Measurements from ENCODE around the gene SPTBN4.

DNA sequence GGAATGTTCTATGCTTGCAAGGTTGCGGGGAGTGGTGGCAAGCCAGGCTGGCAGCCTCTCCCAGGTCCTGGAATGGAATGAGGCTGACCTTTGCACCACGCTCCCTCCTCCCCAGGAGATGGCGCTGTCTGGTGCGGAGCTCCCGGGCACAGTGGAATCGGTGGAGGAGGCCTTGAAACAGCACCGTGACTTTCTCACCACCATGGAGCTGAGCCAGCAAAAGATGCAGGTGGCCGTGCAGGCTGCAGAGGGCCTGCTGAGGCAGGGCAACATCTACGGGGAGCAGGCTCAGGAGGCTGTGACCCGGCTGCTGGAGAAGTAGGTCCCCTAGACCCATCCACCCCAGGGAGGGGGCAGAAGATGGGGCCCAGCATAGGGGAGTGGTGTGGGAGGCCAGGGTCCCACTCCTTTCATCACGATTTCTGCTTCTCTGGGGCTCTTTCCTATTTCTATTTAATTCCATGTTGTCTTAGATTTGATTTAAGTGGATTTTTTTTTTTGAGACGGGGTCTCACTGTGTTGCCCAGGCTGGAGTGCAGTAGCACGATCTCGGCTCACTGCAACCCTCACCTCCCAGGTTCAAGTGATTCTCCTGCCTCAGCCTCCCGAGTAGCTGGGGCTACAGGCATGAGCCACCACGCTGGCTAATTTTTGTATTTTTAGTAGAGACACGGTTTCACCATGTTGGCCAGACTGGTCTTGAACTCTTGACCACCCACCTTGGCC lies 56.7 kb downstream of the SPTBN4 start:
- TF ChIP-seq CTCF (IDR thresholded peaks at IDR 0.05; ENCODE audit: insufficient read depth, low read length, poor library complexity, severe bottlenecking) (peak; percentile 46), EZH2phosphoT487 (conservative IDR thresholded peaks at IDR 0.05; ENCODE audit: low read length) (no peak)

Data from SU-DHL-6 (cell line).